NCI-H1694 treated with DMSO at 0.1 percent for 48 hours (cell line): ENCODE measurements around the gene PDIK1L.

Experiments
- DNase-seq: peaks from one replicate; lab custom pipeline; 2025; lab: John Stamatoyannopoulos, UW

The PDIK1L gene

DNA sequence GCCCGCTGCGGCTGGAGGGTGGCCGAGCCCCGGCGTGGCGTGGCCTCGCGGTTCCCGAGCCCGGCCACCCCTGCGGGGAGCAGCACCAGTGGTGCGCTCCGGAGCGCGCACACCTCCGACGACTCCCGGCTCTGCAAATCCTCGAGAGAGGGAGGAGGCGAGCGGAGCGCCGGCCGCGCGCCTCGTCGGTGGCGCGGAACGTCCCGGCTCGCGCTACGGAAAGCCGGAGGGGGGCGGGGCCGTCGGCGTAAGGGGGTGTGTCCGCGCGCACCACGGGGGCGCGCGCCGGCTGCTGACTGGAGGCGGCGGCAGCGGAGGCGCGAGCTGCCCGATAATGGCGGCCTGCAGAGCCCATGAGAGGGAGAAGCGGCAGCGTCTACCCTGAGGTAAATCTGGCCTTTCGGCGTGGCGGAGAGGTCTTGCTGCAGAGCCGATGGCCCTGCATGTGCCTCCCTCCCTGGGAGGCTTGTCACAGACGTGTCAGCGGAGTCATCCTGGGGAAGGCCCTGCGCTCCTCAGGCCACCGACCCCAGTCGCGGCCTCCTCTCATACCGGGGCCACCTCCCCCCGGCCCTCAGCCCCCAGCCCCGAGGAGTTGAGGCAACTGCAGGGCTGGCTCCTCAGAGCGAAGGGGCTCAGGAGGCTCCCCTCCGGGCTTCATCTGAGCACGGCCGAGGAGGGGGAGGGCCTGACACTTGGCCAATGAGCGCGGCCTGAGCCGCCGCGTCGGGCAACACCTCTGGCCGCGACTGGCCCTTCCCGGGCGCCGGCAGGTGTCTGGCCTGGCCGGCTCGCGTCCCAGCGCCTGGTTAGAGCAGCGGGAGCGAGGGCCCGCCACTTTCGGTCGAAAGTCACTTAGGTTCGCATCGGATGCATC, at the start of gene PDIK1L:
TSS of gene PDIK1L (plus strand) at position 295 of the 877 bp plus-strand sequence. CDS start 2,485 bp downstream, outside the sequence.
- DNase-seq: peak; percentile 55

DNA sequence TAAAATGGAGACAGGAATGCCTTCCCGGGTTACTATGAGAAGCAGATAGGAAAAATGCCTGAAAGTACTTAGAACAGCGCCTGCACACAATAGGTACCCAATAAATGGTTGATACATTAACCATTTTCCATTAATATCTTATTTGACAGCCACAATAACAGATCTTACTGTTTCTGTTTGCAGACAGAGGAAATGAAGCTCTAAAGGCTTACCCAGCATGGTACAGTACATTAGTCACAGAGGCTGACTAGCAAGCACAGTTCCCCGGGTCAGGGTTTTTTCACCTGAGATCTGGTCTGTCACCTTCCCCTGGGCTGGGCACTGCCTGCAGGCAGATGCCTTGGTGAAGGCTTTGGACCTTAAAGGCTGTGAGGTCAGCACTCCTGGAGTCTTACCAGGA, 47.1 kb upstream of the PDIK1L start:
- DNase-seq: no peak

GRCh38 chr1:26066160-26066559, 45.5 kb upstream of the PDIK1L start:
- DNase-seq: no peak

DNA sequence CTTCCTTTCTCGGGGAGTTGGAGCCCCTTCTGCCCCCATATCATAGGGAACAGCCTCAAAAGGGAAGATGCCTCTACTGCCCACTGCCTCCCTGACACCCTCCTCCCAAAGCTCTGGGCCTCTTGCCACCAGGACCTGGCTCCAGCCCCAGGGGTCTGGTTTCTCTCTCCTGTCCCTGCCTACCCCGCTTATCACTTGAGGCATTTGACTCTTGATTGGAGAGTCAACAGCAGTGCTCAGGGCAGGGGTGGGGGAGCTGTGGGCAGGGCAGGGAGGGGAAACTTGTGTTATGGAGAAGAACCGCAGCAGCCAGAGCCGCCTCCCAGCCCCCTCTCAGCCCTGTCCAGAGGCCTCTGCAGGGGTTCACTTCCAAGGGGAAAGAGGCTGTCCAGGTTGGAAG, 44.8 kb upstream of the PDIK1L start:
- no peak for DNase-seq

GRCh38 chr1:26067432-26067911, 44.2 kb upstream of the PDIK1L start, which contains the start of gene TRIM63:
TSS of gene TRIM63 (minus strand) at chr1:26067630. CDS start at chr1:26067494, 136 bp downstream.
- no peak for DNase-seq

DNA sequence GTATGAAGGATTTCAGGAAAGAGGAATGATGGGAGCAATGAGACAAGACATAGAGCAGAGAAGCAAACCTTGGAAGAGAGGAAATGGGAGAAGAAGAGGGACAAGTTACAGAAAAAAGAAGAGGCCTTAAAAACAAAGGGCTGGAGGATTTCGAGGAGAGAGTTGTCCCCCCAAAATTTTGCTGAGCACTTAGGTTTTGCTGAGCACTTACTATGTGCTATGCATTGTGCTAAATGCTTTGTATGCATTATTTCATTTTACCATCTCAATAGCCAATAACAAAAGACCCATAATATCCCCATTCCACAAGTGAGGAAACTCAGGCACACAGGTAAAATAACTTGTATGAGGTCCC, 41.7 kb upstream of the PDIK1L start:
- no peak for DNase-seq

- no peak for DNase-seq
These were observed 41.2 kb upstream of the PDIK1L start for GRCh38 chr1:26070296-26070962.

DNA sequence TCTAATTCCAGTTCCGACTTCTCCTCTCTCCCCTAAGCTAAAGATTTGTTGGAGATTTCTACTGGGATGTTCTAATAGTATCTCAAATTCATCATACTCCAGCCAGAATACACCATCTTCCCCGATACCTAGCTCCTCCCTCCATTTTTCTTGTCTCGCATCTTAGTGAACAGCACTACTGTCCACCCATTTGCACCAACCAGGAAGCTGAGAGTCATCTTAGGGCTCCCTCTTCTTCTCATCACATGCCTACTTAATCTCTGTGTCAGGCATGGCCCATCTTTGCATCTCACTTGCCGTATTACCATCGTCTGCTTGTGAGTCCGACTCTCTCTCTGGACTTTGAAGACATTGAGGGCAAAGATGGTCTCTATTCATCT, 40.7 kb upstream of the PDIK1L start:
- DNase-seq: no peak

DNA sequence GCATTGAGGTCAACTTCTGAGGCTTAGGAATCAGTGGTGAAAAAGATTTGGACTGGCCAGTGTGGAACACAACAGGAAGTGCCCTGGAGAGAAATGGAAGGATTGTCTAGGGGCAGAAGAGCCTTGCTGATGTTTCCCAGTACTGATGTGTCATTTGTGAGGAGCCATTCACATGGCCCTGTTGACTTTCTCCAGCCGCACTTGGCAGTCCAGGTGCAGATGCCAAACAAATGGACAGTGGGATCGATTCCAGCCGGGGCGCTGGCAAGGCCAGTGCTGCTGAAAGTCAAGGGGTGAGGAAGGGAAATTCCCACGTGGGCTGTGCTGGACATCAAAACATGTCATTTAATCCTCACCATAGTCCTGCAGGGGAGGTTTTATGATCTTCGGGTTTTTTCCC, 39.3 kb upstream of the PDIK1L start:
- no peak for DNase-seq

DNA sequence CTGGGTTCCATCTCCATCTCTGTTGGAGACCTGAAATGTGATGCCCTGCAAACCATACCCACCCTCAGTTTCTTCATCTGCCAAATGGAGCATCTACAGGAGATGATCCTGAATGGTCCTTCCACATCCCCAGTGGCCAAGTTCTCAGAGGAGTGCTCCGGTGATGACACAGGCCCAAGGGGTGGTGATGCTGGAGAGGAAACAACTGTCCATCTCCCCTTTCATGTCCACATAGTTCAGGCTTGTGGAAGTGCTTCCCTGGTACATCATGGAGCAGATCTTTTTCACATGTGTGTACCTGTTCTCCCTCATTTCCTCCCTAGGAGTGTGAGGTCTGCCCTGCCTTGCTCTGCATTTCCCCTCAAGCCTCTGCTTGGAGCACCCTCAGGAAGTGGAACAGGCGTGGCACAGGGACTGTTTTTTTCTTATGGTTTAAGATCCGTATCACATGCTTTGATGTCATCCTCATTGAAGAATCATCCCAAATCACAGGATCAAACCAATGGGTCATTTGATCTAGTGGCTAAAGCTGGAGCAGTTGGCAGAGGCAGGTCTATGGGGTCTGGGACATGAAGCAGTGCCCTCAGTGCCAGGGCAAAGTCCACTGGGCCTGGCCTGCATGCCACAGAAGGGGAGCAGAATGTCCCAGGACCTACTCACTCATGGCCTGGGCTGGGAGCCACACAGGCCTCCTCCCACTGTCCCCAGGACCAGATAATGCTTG, 36.0 kb upstream of the PDIK1L start:
- no peak for DNase-seq

DNA sequence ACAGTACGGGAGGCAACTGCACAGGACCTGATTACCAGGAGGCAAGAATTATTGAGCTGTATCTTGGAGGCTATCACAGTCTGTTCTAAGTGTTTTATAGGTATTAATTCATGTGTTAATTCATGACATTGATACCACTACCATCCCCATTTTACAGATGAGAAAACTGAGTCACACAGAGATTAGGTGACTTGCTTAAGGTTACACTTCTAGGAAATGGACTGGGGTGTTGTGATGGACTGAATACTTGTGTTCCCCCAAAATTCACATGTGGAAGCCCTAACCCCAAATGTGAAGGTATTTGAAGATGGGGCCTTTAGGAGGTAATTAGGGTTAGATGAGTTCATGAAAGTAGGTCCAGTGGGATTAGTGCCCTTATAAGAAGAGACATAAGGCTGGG, 34.1 kb upstream of the PDIK1L start:
- no peak for DNase-seq

DNA sequence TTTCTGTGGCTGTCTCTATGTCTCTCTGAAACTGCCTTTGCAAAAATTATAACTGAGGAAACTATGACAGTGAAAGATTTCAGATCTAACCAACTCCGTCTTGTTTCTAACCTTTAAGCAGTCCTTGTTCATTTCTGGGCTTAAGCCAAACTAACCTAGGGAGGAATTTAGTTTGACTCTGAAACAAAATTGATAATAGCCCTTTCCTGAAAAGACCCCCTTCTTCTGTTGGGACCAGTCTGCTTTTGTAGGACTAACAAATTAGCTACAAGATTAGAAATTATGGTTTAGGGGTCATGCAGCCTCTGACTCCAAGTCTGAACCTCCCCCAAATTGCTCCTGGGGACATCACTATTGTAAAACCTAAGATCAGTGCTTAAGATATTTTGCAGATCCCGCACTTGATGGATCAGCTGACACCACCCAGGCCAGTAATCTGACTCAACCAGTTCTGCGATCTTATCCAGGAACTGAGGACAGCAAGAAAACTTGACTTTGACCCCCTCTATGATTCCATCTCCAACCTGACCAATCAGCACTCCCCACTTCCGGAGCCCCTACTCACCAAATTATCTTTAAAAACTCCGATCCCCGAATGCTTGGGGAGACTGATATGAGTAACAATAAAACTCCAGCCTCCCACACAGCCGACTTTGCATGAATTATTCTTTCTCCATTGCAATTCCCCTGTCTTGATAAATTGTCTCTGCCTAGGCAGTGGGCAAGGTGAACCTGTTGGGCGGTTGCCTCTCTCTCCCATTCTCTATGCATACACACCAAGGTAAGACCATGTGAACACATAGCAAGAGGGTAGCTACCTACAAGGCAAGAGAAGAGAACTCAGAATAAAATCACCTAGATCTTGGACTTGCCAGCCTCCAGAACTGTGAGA, 33.1 kb upstream of the PDIK1L start:
- DNase-seq: no peak

DNA sequence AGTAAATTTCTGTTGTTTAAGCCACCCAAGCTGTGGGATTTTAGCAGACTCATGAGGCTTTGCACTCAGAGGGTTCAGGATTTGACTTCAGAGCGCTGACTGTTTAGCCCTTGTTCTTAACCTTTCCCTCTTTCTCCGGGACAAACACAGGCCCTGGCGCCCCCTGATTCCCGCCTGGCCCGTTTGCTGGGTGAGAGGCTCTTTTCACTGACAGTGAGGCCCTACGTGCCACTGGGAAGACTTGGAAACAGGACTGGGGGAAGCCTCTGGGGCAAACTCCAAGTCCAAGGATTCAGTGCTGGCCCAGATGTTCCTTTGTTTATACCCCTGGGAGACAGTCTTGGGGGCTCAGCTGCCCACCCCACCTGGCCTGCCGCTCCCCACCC, 32.5 kb upstream of the PDIK1L start:
- DNase-seq: no peak

DNA sequence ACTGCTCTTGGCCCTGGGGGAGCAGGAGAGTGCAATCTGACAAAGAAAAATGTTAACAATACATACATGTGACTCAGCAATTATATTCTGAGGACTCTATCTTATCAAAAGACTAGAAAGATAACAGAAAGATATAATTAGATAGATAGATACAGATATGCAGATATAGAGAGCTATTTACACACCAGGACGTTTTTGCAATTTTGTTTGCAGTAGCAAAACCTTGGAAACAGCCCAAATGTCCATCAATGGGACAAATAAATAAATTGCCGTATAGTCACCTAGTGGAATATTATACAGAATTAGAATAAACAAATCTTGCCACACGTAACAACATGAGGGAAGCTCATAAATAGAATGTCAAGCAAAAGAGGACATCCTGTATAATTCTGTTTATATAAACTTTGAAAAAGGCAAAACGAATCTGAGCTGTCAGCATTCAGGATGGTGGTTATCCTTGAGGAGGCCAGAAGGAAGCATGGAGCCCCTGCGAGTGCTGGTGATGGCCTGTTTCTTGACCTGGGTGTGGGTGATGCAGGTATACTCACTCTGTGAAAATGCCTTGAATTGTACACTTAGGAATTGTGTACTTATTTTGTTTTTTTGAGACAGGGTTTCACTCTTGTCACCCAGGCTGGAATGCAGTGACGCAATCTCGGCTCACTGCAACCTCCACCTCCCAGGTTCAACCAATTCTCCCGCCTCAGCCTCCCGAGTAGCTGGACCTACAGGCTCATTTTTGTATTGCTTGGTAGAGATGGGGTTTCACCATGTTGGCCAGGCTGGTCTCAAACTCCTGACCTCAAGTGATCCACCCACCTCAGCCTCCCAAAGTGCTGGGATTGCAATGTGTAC, 31.4 kb upstream of the PDIK1L start:
- DNase-seq: no peak

- no peak for DNase-seq
These were observed 30.2 kb upstream of the PDIK1L start for GRCh38 chr1:26081267-26082019.

GRCh38 chr1:26082020-26082350, 29.6 kb upstream of the PDIK1L start:
- no peak for DNase-seq

GRCh38 chr1:26083208-26083607, 28.4 kb upstream of the PDIK1L start:
- DNase-seq: no peak

DNA sequence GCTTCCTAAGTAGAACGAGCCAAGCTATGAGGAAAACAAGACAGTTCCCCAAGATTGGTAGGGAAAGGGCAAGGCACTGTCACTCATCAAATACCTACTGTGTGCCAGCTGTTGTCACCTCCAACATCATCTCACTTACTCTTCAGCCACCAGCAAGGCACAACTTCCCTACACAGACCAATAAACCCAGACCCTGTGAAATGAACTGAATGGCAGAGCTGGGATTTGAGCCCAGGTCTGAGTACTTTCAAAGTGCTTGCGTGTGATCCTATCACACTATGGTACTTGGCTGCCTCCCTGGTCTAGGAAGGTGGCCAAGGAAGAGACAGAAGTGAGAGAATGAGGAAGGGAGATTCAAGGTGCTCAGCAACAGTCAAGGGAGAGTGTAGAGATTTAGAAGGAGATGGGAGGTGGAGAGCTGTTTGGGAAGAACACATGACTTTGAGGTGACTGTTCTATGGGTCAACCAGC, 27.5 kb upstream of the PDIK1L start:
- DNase-seq: no peak

DNA sequence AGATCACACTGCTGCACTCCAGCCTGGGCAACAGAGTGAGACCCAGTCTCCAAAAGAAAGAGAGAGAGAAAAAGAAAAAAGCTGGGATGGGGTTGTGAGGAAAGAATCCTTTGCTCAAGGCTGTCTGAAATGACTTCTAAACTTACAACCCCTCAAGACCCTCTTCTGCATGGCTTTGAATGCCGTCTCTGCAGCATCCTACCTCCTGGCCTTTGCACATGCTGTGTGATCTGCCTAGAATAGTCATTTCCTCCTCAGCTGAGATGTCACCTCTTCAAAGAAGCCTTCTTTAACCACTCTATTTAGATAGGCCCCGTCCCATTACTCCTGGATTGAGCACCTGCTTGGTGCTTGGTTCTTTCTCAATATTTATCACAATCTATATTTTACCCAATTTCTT, 26.8 kb upstream of the PDIK1L start:
- no peak for DNase-seq

DNA sequence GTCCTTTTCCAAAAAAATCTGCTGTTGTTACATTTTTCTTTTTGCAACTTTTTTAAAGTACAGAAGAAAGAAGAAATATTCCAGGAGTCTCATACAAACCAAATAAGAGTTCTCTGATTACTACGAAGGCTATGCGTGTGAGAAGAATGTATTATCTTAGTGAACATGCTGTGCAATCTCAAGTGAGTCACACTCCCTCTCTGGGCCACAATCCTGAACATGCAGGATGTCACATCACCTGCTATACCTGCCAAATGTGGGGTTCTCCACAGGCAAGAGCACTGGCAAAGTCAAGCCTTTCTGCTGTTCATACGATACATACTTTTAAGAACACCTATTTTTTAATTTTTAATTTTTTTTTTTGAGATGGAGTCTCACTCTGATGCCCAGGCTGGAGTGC, 22.5 kb upstream of the PDIK1L start:
- no peak for DNase-seq
